HepG2 (cell line): ENCODE data around the gene TMEM158. TPM values are rescaled to one million over a fixed set of nuclear protein-coding genes. Genes with fewer than 3 reads are reported as not detected.

ENCODE experiments used
- ATAC-seq: fragments of 200-7000 bp; cut with Tn5 transposase; 3 replicates; pipeline ENCODE4 v1.9.1; 2020; ENCODE audit warnings: mild to moderate bottlenecking, moderate library complexity
- BruUV-seq: library from RNA; stranded (reverse); fragments of 400-500 nt; replicated peaks from 2 replicates; lab custom pipeline; 2021; lab: Mats Ljungman, UMichigan
- CTCF ChIA-PET: fragments of 300-600 bp; formaldehyde crosslinking; extraction: SDS; loops from one replicate; lab custom pipeline; 2021; ENCODE audit warnings: low total read pairs, inconsistent platforms, low intra/inter-chr PET ratio; lab: Yijun Ruan, JAX
- POLR2A ChIA-PET: fragments of 350-600 bp; sonication (Branson Sonifier 250); formaldehyde crosslinking; loops from one replicate; lab custom pipeline; 2020; ENCODE audit warnings: antibody characterized with exemption, inconsistent platforms; lab: Yijun Ruan, JAX
- DNase-seq: peaks from one replicate; pipeline ENCODE4 v3.0.0-alpha.2; 2015; ENCODE audit warnings: low spot score
- FAIRE-seq: peaks from 3 replicates; lab custom pipeline; 2011; peaks lifted over from hg19 to GRCh38; lab: Jason Lieb, UNC
- H2AFZ ChIP-seq: one replicate; pipeline ENCODE4 v1.6.1; 2011; ENCODE audit warnings: low read length, inconsistent platforms
- H3K27ac ChIP-seq: fragments of 300-600 bp; 3 replicates; pipeline ENCODE4 v1.8.0; 2011; ENCODE audit warnings: mixed run types, mild to moderate bottlenecking, mixed read lengths, low read length, inconsistent platforms; ENCODE audit not compliant: insufficient read depth; ENCODE audit errors: extremely low read length
- H3K27me3 ChIP-seq, 2 experiments: fragments of 200-600 bp in 1 of 2; 2 replicates in 1 of 2; 3 replicates in 1 of 2; pipeline versions ENCODE4 v1.6.0 to v1.8.0; 2011; ENCODE audit warnings: low read length in 2 of 2, mild to moderate bottlenecking in 2 of 2, moderate library complexity in 2 of 2, inconsistent platforms in 1 of 2; ENCODE audit not compliant: insufficient read depth in 2 of 2, control insufficient read depth in 1 of 2
- H3K36me3 ChIP-seq, 2 experiments: fragments of 200-600 bp in 1 of 2; replicated peaks in 1 of 2; 2 replicates in 1 of 2; 3 replicates in 1 of 2; pipeline versions ENCODE4 v1.5.1 to v1.8.0; 2011; ENCODE audit warnings: low read length in 2 of 2, inconsistent platforms in 1 of 2; ENCODE audit not compliant: insufficient read depth in 2 of 2, control insufficient read depth in 1 of 2
- H3K4me1 ChIP-seq: 2 replicates; pipeline ENCODE4 v1.5.1; 2012; ENCODE audit warnings: low read length, inconsistent platforms; ENCODE audit not compliant: insufficient read depth
- H3K4me2 ChIP-seq: 2 replicates; pipeline ENCODE4 v1.6.0; 2011; ENCODE audit warnings: low read depth, low read length, inconsistent platforms
- H3K4me3 ChIP-seq, 3 experiments: fragments of 200-600 bp in 1 of 3; sonication (generic), shearing (Covaris generic) in 1 of 3; replicated peaks in 1 of 3; 2 replicates each; pipeline ENCODE4 v1.5.1; 2011 to 2016; ENCODE audit warnings: low read length in 3 of 3, inconsistent platforms in 2 of 3, low read depth in 2 of 3, mild to moderate bottlenecking in 2 of 3, control low read depth in 1 of 3, mixed read lengths in 1 of 3; ENCODE audit not compliant: insufficient read depth in 1 of 3
- H3K79me2 ChIP-seq: one replicate; pipeline ENCODE4 v1.6.1; 2011; ENCODE audit warnings: low read length, inconsistent platforms; ENCODE audit not compliant: insufficient read depth
- H3K9ac ChIP-seq: 2 replicates; pipeline ENCODE4 v1.6.0; 2011; ENCODE audit warnings: mild to moderate bottlenecking, low read depth, low read length, inconsistent platforms; ENCODE audit not compliant: insufficient read depth
- H3K9me3 ChIP-seq: 2 replicates; pipeline ENCODE4 v1.5.1; 2012; ENCODE audit warnings: mild to moderate bottlenecking, low read length
- H4K20me1 ChIP-seq: 2 replicates; pipeline ENCODE4 v1.6.0; 2011; ENCODE audit warnings: inconsistent platforms, mild to moderate bottlenecking, low read length, moderate library complexity; ENCODE audit not compliant: insufficient read depth
- FOXK1 ChIP-seq: sonication (generic); formaldehyde crosslinking; IDR thresholded peaks from 2 replicates; pipeline ENCODE4 v1.4.0; 2020; ENCODE audit warnings: low read depth, missing genetic modification reagents, borderline replicate concordance
- GTF2F1 ChIP-seq: fragments of 150-350 bp; IDR thresholded peaks from 2 replicates; pipeline ENCODE4 v1.6.1; 2014; ENCODE audit warnings: low read length
- MXD4 ChIP-seq: IDR thresholded peaks from 2 replicates; pipeline ENCODE4 v1.6.1; 2016; ENCODE audit warnings: mild to moderate bottlenecking, missing biosample characterization, missing genetic modification reagents
- NFYC ChIP-seq: IDR thresholded peaks from 2 replicates; pipeline ENCODE4 v1.6.1; 2016; ENCODE audit warnings: missing genetic modification reagents, missing compliant biosample characterization
- RARA ChIP-seq: IDR thresholded peaks from 2 replicates; pipeline ENCODE4 v1.6.1; 2016; ENCODE audit warnings: missing genetic modification reagents, missing compliant biosample characterization
- SCMH1 ChIP-seq: sonication (generic); formaldehyde crosslinking; IDR thresholded peaks from 2 replicates; pipeline ENCODE4 v1.9.0; 2021; ENCODE audit warnings: missing genetic modification reagents, mild to moderate bottlenecking, borderline replicate concordance
- WIZ ChIP-seq: sonication (generic); formaldehyde crosslinking; IDR thresholded peaks from 2 replicates; pipeline ENCODE4 v1.5.1; 2020; ENCODE audit warnings: mild to moderate bottlenecking, missing genetic modification reagents
- ZNF124 ChIP-seq: sonication (generic); formaldehyde crosslinking; IDR thresholded peaks from 2 replicates; pipeline ENCODE4 v1.4.0; 2020; ENCODE audit warnings: missing genetic modification reagents
- ZNF234 ChIP-seq: sonication (generic); formaldehyde crosslinking; conservative IDR thresholded peaks from 2 replicates; pipeline ENCODE4 v1.5.1; 2020; ENCODE audit warnings: mild to moderate bottlenecking, missing genetic modification reagents
- ZNF841 ChIP-seq: sonication (generic); formaldehyde crosslinking; IDR thresholded peaks from 2 replicates; pipeline ENCODE4 v1.8.1; 2023; ENCODE audit warnings: missing genetic modification reagents, borderline replicate concordance
- WGBS: methylation state at CpG from one replicate; pipeline ENCODE4 v1.1.6; 2017; ENCODE audit warnings: low lambda C conversion rate; 5-methylcytosine and 5-hydroxymethylcytosine counted together
- in situ Hi-C: cut with HindIII; loops from 2 replicates; pipeline ENCODE4 v1.10.0; 2017; ENCODE audit warnings: low pct_unique_long_range_greater_than_20kb; ENCODE audit not compliant: extremely low pct_ligation_motif_present
- intact Hi-C: fragments of 100-400 bp; cut with micrococcal nuclease; formaldehyde crosslinking; loops from one replicate; pipeline ENCODE4 v1.10.0; 2022; ENCODE audit not compliant: unreplicated experiment
- polyA plus RNA-seq, 8 experiments: library from polyadenylated mRNA; depleted of rRNA in 3 of 8; stranded (reverse) in 7 of 8; unstranded in 1 of 8; fragments of >200 nt; fragmentation: Illumina TruSeq in 4 of 8; extraction: Trizol in 4 of 8; gene quantifications; 2 replicates each; pipeline versions ENCODE4 v1.2.1 to v1.2.3, GENCODE V29; 2011 to 2016; ENCODE audit warnings: low read depth in 4 of 8, missing spikeins in 1 of 8, mixed read lengths in 1 of 8; ENCODE audit not compliant: insufficient read depth in 1 of 8
- total RNA-seq, 5 experiments: library from RNA; depleted of rRNA; stranded (reverse); fragments of >200 nt; fragmentation: Illumina TruSeq; extraction: Trizol; gene quantifications; 2 replicates each; pipeline ENCODE4 v1.2.3, GENCODE V29; 2016; ENCODE audit warnings: low read depth in 1 of 5
- TF ChIP-seq, protein P1 (sequence below): sonication (generic); formaldehyde crosslinking; IDR thresholded peaks from 2 replicates; pipeline ENCODE4 v1.8.1; 2023; ENCODE audit warnings: mild to moderate bottlenecking, missing genetic modification reagents, borderline replicate concordance
- TF ChIP-seq, protein P2 (sequence below): IDR thresholded peaks from 2 replicates; pipeline ENCODE4 v1.6.1; 2016; ENCODE audit warnings: low read depth
- TF ChIP-seq, protein P3 (sequence below): sonication (generic); formaldehyde crosslinking; IDR thresholded peaks from 2 replicates; pipeline ENCODE4 v1.4.0; 2020; ENCODE audit warnings: mild to moderate bottlenecking, missing genetic modification reagents
- TF ChIP-seq, protein P4 (sequence below): sonication (generic); formaldehyde crosslinking; IDR thresholded peaks from 2 replicates; pipeline ENCODE4 v1.8.0; 2022; ENCODE audit warnings: mild to moderate bottlenecking, missing genetic modification reagents

The TMEM158 gene
- total and polyA plus RNA-seq, 2 of the 13 experiments (the other 11 are each of a cell fraction or from before 2014, with no cell fraction given), result 0.13 TPM; not detected in 1

DNA sequence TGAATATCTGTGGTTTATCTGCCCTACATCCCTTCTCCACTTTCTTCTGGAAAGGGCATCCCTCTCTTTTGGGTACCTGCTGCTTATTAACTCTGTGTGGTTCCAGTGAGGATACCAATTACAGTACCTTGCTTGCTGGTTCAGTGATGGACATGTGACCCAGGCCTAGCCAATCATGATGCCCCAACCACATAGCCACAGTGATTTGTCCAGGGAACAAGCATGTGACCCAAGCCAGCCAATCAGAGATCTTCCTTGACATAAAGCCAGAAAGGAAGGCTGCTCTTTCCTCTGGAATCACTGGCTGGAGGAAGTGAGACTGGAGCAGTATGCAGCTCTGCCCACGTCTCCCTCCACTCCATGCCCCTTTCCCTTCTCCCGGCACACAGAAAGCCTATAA lies 10.9 kb upstream of the TMEM158 start:
- in situ Hi-C loops, result loop anchor here (25.0 kb wide), 1 partner anchor 675 kb away; no protein-coding TSS in a partner anchor

DNA sequence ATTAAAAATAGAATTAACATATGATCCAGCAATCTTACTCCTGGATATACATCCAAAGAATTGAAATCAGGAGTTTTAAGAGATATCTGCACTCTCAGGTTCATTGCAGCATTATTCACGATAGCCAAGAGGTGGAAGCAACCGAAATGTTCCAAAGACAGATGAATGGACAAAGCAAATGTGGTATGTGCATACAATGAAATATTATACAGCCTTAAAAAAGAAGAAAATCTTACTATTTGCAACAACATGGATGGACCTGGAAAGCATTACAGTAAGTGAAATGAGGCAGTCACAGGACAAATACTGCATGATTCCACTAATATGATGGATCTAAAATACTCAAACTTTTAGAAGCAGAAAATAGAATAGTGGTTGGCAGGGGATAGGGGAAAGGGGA lies 9.3 kb upstream of the TMEM158 start:
- FAIRE-seq, result no peak
- in situ Hi-C loops, result loop anchor here (25.0 kb wide), 1 partner anchor 677 kb away; no protein-coding TSS in a partner anchor
- TF ChIP-seq ZNF841, result no peak
- TF ChIP-seq, protein P1, sequence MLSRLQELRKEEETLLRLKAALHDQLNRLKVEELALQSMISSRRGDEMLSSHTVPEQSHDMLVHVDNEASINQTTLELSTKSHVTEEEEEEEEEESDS, result no peak
- no peak for TF ChIP-seq MXD4
- TF ChIP-seq GTF2F1, result no peak
- TF ChIP-seq WIZ (CRISPR knock-in tag), result no peak
- no peak for TF ChIP-seq RARA (CRISPR knock-in tag)
- no peak for TF ChIP-seq SCMH1 (CRISPR knock-in tag)
- TF ChIP-seq, protein P2, sequence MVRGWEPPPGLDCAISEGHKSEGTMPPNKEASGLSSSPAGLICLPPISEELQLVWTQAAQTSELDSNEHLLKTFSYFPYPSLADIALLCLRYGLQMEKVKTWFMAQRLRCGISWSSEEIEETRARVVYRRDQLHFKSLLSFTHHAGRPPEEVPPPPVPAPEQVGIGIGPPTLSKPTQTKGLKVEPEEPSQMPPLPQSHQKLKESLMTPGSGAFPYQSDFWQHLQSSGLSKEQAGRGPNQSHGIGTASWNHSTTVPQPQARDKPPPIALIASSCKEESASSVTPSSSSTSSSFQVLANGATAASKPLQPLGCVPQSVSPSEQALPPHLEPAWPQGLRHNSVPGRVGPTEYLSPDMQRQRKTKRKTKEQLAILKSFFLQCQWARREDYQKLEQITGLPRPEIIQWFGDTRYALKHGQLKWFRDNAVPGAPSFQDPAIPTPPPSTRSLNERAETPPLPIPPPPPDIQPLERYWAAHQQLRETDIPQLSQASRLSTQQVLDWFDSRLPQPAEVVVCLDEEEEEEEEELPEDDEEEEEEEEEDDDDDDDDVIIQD, result no peak
- TF ChIP-seq ZNF234 (CRISPR knock-in tag), result no peak
- TF ChIP-seq, protein P3, sequence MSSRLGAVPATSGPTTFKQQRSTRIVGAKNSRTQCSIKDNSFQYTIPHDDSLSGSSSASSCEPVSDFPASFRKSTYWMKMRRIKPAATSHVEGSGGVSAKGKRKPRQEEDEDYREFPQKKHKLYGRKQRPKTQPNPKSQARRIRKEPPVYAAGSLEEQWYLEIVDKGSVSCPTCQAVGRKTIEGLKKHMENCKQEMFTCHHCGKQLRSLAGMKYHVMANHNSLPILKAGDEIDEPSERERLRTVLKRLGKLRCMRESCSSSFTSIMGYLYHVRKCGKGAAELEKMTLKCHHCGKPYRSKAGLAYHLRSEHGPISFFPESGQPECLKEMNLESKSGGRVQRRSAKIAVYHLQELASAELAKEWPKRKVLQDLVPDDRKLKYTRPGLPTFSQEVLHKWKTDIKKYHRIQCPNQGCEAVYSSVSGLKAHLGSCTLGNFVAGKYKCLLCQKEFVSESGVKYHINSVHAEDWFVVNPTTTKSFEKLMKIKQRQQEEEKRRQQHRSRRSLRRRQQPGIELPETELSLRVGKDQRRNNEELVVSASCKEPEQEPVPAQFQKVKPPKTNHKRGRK (CRISPR knock-in tag), result no peak
- TF ChIP-seq, protein P4, sequence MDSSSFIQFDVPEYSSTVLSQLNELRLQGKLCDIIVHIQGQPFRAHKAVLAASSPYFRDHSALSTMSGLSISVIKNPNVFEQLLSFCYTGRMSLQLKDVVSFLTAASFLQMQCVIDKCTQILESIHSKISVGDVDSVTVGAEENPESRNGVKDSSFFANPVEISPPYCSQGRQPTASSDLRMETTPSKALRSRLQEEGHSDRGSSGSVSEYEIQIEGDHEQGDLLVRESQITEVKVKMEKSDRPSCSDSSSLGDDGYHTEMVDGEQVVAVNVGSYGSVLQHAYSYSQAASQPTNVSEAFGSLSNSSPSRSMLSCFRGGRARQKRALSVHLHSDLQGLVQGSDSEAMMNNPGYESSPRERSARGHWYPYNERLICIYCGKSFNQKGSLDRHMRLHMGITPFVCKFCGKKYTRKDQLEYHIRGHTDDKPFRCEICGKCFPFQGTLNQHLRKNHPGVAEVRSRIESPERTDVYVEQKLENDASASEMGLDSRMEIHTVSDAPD, result no peak
- no peak for TF ChIP-seq FOXK1 (CRISPR knock-in tag)

More for the DNA sequence above, 10.9 kb upstream of the TMEM158 start:
- Histone ChIP-seq H3K4me1 (no peaks in the 10 kb centered on the region), H4K20me1 (no peaks in the 10 kb centered on the region), H3K4me2 (no peak overlapping the region), H2AFZ (no peak overlapping the region), H3K27ac (no peak overlapping the region), H3K9ac (no peak overlapping the region), H3K36me3 (no peaks in the 10 kb centered on the region), H3K9me3 (no peaks in the 10 kb centered on the region), H3K27me3 (0 out of 5 replicates have a peak, but pooled peaks cover 0 to 7% of the 10 kb centered on the region in 2 experiments), H3K4me3 (no peak overlapping the region), H3K79me2 (no peaks in the 10 kb centered on the region)
- TF ChIP-seq NFYC (CRISPR knock-in tag) (0 out of 2 replicates have a peak, but pooled peaks have one; percentile 27), ZNF124 (CRISPR knock-in tag) (no peak)
- FAIRE-seq (no peak), DNase-seq (no peak), ATAC-seq (no peak)
- 5% methylated on average over 2 of the region's 2 CpGs for WGBS
- POLR2A ChIA-PET, result no interaction called here
- no TSS peak for BruUV-seq
- intact Hi-C loops, result no loop called here
- CTCF ChIA-PET, result no interaction called here

More for the DNA sequence above, 9.3 kb upstream of the TMEM158 start:
- Histone ChIP-seq H3K4me3 (no peak overlapping the region), H3K9ac (no peak overlapping the region), H3K9me3 (no peaks in the 10 kb centered on the region), H3K27ac (no peak overlapping the region), H4K20me1 (no peaks in the 10 kb centered on the region), H3K27me3 (peaks cover 2 to 16% of the 10 kb centered on the region in 2 experiments; a peak in 2 of 5 replicates), H3K4me1 (no peaks in the 10 kb centered on the region), H2AFZ (no peak overlapping the region), H3K36me3 (no peaks in the 10 kb centered on the region), H3K79me2 (no peaks in the 10 kb centered on the region), H3K4me2 (no peak overlapping the region)
- 0% methylated on average over 2 of the region's 2 CpGs for WGBS
- DNase-seq, result no peak
- CTCF ChIA-PET, result no interaction called here
- intact Hi-C loops, result no loop called here
- ATAC-seq, result no peak
- POLR2A ChIA-PET, result no interaction called here
- BruUV-seq, result no TSS peak
